H1 (cell line): ENCODE measurements around the gene PLEKHG2. TPM values are rescaled to one million over a fixed set of nuclear protein-coding genes. Genes with fewer than 3 reads are reported as not detected.
A peak's percentile ranks its signal among the peaks of the same experiment; 100 is the strongest.

Source experiments
- CTCF ChIA-PET: fragments of 300-600 bp; sonication (Branson Sonifier 250); formaldehyde crosslinking; loops from one replicate; lab custom pipeline; 2021; ENCODE audit not compliant: partially characterized antibody; lab: Charles Lee
- POLR2A ChIA-PET: fragments of 300-600 bp; sonication (Branson Sonifier 250); formaldehyde crosslinking; loops from one replicate; lab custom pipeline; 2021; ENCODE audit warnings: inconsistent platforms; ENCODE audit not compliant: partially characterized antibody; lab: Charles Lee
- DNase-seq, 2 experiments: peaks; one replicate each; pipeline versions ENCODE4 v3.0.0 to v3.0.0-alpha.2; 2010 to 2022; ENCODE audit warnings: low spot score in 2 of 2, low read depth in 1 of 2, mixed read lengths in 1 of 2
- FAIRE-seq: peaks from 2 replicates; lab custom pipeline; 2011; peaks lifted over from hg19 to GRCh38; lab: Jason Lieb, UNC
- H2AFZ ChIP-seq: 2 replicates; pipeline ENCODE4 v1.8.1; 2012; ENCODE audit warnings: low read length, inconsistent platforms
- H2AK5ac ChIP-seq: 2 replicates; pipeline ENCODE4 v1.6.1; 2013; ENCODE audit warnings: low read depth, low read length
- H2BK120ac ChIP-seq: replicated peaks from 2 replicates; pipeline ENCODE3; 2013; ENCODE audit warnings: low read depth, low read length, inconsistent platforms
- H2BK12ac ChIP-seq: 2 replicates; pipeline ENCODE4 v1.6.1; 2013; ENCODE audit warnings: low read depth, low read length
- H2BK15ac ChIP-seq: 2 replicates; pipeline ENCODE4 v1.6.1; 2013; ENCODE audit warnings: low read length
- H2BK20ac ChIP-seq: 2 replicates; pipeline ENCODE4 v1.6.1; 2013; ENCODE audit warnings: low read length
- H2BK5ac ChIP-seq: 2 replicates; pipeline ENCODE4 v1.6.1; 2013; ENCODE audit warnings: low read depth, low read length
- H3K14ac ChIP-seq: 2 replicates; pipeline ENCODE4 v1.6.1; 2013; ENCODE audit warnings: inconsistent platforms; ENCODE audit not compliant: insufficient read length
- H3K18ac ChIP-seq: 2 replicates; pipeline ENCODE4 v1.6.1; 2013; ENCODE audit warnings: low read length; ENCODE audit errors: extremely low read depth
- H3K23ac ChIP-seq: 2 replicates; pipeline ENCODE4 v1.6.1; 2013; ENCODE audit warnings: inconsistent platforms; ENCODE audit not compliant: insufficient read length
- H3K23me2 ChIP-seq: 2 replicates; pipeline ENCODE4 v1.6.1; 2013; ENCODE audit warnings: low read depth, low read length
- H3K27ac ChIP-seq: 2 replicates; pipeline ENCODE4 v1.6.1; 2011; ENCODE audit warnings: low read depth, low read length, inconsistent platforms
- H3K27me3 ChIP-seq, 4 experiments: replicated peaks in 1 of 4; 1 replicate in 1 of 4; 2 replicates in 3 of 4; pipeline versions ENCODE4 v1.6.1 to v1.8.1; 2011 to 2013; ENCODE audit warnings: low read length in 3 of 4, mild to moderate bottlenecking in 3 of 4, inconsistent platforms in 2 of 4, mixed read lengths in 2 of 4, moderate library complexity in 1 of 4; ENCODE audit not compliant: control insufficient read depth in 3 of 4, insufficient read depth in 3 of 4; ENCODE audit errors: extremely low read depth in 1 of 4
- H3K36me3 ChIP-seq, 4 experiments: 2 replicates each; pipeline versions ENCODE4 v1.6.1 to v1.8.1; 2011 to 2013; ENCODE audit warnings: mild to moderate bottlenecking in 4 of 4, low read length in 3 of 4, moderate library complexity in 2 of 4, control low read depth in 1 of 4, inconsistent platforms in 1 of 4; ENCODE audit not compliant: insufficient read depth in 4 of 4, control insufficient read depth in 2 of 4
- H3K4ac ChIP-seq: replicated peaks from 2 replicates; pipeline ENCODE3; 2013; ENCODE audit warnings: low read length, low read depth, mixed read lengths, inconsistent platforms; ENCODE audit not compliant: insufficient read length
- H3K4me1 ChIP-seq, 4 experiments: replicated peaks in 1 of 4; 1 replicate in 1 of 4; 2 replicates in 3 of 4; pipeline versions ENCODE4 v1.6.1 to v1.8.1; 2011 to 2013; ENCODE audit warnings: low read length in 3 of 4, inconsistent platforms in 2 of 4, mixed read lengths in 1 of 4; ENCODE audit not compliant: insufficient read depth in 4 of 4, control insufficient read depth in 3 of 4
- H3K4me2 ChIP-seq, 2 experiments: 2 replicates each; pipeline versions ENCODE4 v1.6.1 to v1.8.1; 2011 to 2013; ENCODE audit warnings: low read depth in 2 of 2, low read length in 2 of 2, control low read depth in 1 of 2, inconsistent platforms in 1 of 2, mild to moderate bottlenecking in 1 of 2; ENCODE audit not compliant: insufficient read depth in 1 of 2
- H3K4me3 ChIP-seq, 4 experiments: fragments of 200-600, 300-600 bp in 1 of 4; sonication (generic), shearing (Covaris generic), sonication (Bioruptor Twin) in 1 of 4; 2 replicates each; pipeline versions ENCODE4 v1.5.1 to v1.8.1; 2011 to 2016; ENCODE audit warnings: low read length in 4 of 4, low read depth in 3 of 4, control low read depth in 2 of 4, inconsistent platforms in 2 of 4, mild to moderate bottlenecking in 2 of 4, mixed read lengths in 1 of 4, moderate library complexity in 1 of 4; ENCODE audit not compliant: insufficient read depth in 2 of 4; ENCODE audit errors: extremely low read depth in 1 of 4
- H3K56ac ChIP-seq: replicated peaks from 2 replicates; pipeline ENCODE3; 2013; ENCODE audit warnings: low read depth, mild to moderate bottlenecking, mixed read lengths, low read length, inconsistent platforms; ENCODE audit not compliant: insufficient read length
- H3K79me1 ChIP-seq: 2 replicates; pipeline ENCODE4 v1.6.1; 2013; ENCODE audit warnings: low read depth, low read length, control low read depth
- H3K79me2 ChIP-seq, 2 experiments: 2 replicates each; pipeline versions ENCODE4 v1.6.1 to v1.8.1; 2012 to 2013; ENCODE audit warnings: low read length in 2 of 2, mild to moderate bottlenecking in 2 of 2, inconsistent platforms in 1 of 2; ENCODE audit not compliant: insufficient read depth in 2 of 2, control insufficient read depth in 1 of 2
- H3K9ac ChIP-seq, 4 experiments: replicated peaks in 1 of 4; 1 replicate in 1 of 4; 2 replicates in 3 of 4; pipeline versions ENCODE4 v1.6.1 to v1.8.1; 2011 to 2013; ENCODE audit warnings: low read depth in 3 of 4, low read length in 3 of 4, control low read depth in 2 of 4, mild to moderate bottlenecking in 2 of 4, moderate library complexity in 2 of 4, inconsistent platforms in 1 of 4; ENCODE audit errors: extremely low read depth in 1 of 4
- H3K9me3 ChIP-seq, 2 experiments: 2 replicates each; pipeline versions ENCODE4 v1.6.1 to v1.8.1; 2012 to 2013; ENCODE audit warnings: mild to moderate bottlenecking in 2 of 2, moderate library complexity in 2 of 2, control low read depth in 1 of 2, inconsistent platforms in 1 of 2, low read depth in 1 of 2, low read length in 1 of 2, mixed read lengths in 1 of 2; ENCODE audit not compliant: insufficient read depth in 2 of 2
- H4K20me1 ChIP-seq, 2 experiments: replicated peaks in 1 of 2; 2 replicates each; pipeline versions ENCODE3 to v1.8.1; 2011 to 2013; ENCODE audit warnings: inconsistent platforms in 2 of 2, low read length in 2 of 2, mild to moderate bottlenecking in 1 of 2; ENCODE audit not compliant: insufficient read depth in 2 of 2, control insufficient read depth in 1 of 2
- H4K5ac ChIP-seq: 2 replicates; pipeline ENCODE4 v1.6.1; 2013; ENCODE audit warnings: low read length, low read depth, mixed read lengths, inconsistent platforms; ENCODE audit not compliant: insufficient read length
- H4K8ac ChIP-seq: 2 replicates; pipeline ENCODE4 v1.8.0; 2013; ENCODE audit warnings: mild to moderate bottlenecking, moderate library complexity, low read length, inconsistent platforms; ENCODE audit not compliant: insufficient read depth; ENCODE audit errors: extremely low read depth
- H4K91ac ChIP-seq: replicated peaks from 2 replicates; pipeline ENCODE3; 2013; ENCODE audit warnings: low read length, mixed read lengths, inconsistent platforms; ENCODE audit not compliant: insufficient read length
- CHD1 ChIP-seq: IDR thresholded peaks from 2 replicates; pipeline ENCODE4 v1.6.1; 2012; ENCODE audit warnings: low read depth, low read length, improper control_type of control experiment
- EGR1 ChIP-seq: IDR thresholded peaks from 2 replicates; pipeline ENCODE4 v1.6.1; 2011; ENCODE audit warnings: low read depth, low read length, borderline replicate concordance
- GTF2F1 ChIP-seq: IDR thresholded peaks from 2 replicates; pipeline ENCODE4 v1.6.1; 2012; ENCODE audit warnings: low read depth, low read length, improper control_type of control experiment, borderline replicate concordance
- JUND ChIP-seq: IDR thresholded peaks from 2 replicates; pipeline ENCODE4 v1.6.1; 2011; ENCODE audit warnings: mild to moderate bottlenecking, improper control_type of control experiment, low read length
- KDM5A ChIP-seq: fragments of 200-600 bp; IDR thresholded peaks from 2 replicates; pipeline ENCODE4 v1.7.1; 2012; ENCODE audit warnings: mild to moderate bottlenecking, low read length, inconsistent platforms, mixed read lengths
- RBBP5 ChIP-seq: IDR thresholded peaks from 2 replicates; pipeline ENCODE4 v1.7.1; 2012; ENCODE audit warnings: low read depth, mild to moderate bottlenecking, inconsistent platforms, low read length, moderate library complexity, borderline replicate concordance
- TBP ChIP-seq: IDR thresholded peaks from 2 replicates; pipeline ENCODE4 v1.6.1; 2011; ENCODE audit warnings: low read depth, low read length, improper control_type of control experiment
- WGBS, 2 experiments: shearing (Covaris generic) in 1 of 2; methylation state at CpG; one replicate each; pipeline versions ENCODE4 v1.1.6 to v1.1.7; 2013 to 2015; ENCODE audit warnings: low lambda C conversion rate in 2 of 2, mixed read lengths in 2 of 2, inconsistent platforms in 1 of 2, low coverage in 1 of 2, missing lambda C conversion rate in 1 of 2; ENCODE audit not compliant: insufficient replicate concordance in 2 of 2, insufficient coverage in 1 of 2, insufficient read length in 1 of 2; ENCODE audit errors: extremely low coverage in 1 of 2, missing lambda C conversion rate in 1 of 2; 5-methylcytosine and 5-hydroxymethylcytosine counted together
- polyA plus RNA-seq, 7 experiments: library from polyadenylated mRNA; depleted of rRNA in 3 of 7; stranded (reverse) in 5 of 7; unstranded in 2 of 7; fragments of >200 nt in 5 of 7; fragments of 200-250 nt in 2 of 7; gene quantifications; 1 replicate in 5 of 7; 2 replicates in 1 of 7; 4 replicates in 1 of 7; pipeline versions ENCODE4 v1.2.1 to v1.2.3, GENCODE V29; 2011 to 2013; ENCODE audit warnings: missing spikeins in 2 of 7, mixed read lengths in 2 of 7
- total RNA-seq: library from RNA; stranded (reverse); fragmentation: NEBNext Ultra II Directional; extraction: Animal tissue kit (Norgen Biotek cat#: 25700); gene quantifications from 2 replicates; pipeline ENCODE4 v1.2.1, GENCODE V29; 2021
- TF ChIP-seq, protein P1 (sequence below), 3 experiments: IDR thresholded peaks; 1 replicate in 2 of 3; 2 replicates in 1 of 3; pipeline versions ENCODE4 v1.5.1 to v1.6.1; 2011; ENCODE audit warnings: low read length in 3 of 3, mild to moderate bottlenecking in 3 of 3, inconsistent platforms in 2 of 3, low read depth in 1 of 3, moderate library complexity in 1 of 3; ENCODE audit not compliant: insufficient read depth in 1 of 3; ENCODE audit errors: control extremely low read depth in 1 of 3

Gene PLEKHG2
- total and polyA plus RNA-seq, 2 of the 8 experiments (the other 6 are each of a cell fraction or from before 2014, with no cell fraction given) = 16.9 to 65.7 TPM

DNA sequence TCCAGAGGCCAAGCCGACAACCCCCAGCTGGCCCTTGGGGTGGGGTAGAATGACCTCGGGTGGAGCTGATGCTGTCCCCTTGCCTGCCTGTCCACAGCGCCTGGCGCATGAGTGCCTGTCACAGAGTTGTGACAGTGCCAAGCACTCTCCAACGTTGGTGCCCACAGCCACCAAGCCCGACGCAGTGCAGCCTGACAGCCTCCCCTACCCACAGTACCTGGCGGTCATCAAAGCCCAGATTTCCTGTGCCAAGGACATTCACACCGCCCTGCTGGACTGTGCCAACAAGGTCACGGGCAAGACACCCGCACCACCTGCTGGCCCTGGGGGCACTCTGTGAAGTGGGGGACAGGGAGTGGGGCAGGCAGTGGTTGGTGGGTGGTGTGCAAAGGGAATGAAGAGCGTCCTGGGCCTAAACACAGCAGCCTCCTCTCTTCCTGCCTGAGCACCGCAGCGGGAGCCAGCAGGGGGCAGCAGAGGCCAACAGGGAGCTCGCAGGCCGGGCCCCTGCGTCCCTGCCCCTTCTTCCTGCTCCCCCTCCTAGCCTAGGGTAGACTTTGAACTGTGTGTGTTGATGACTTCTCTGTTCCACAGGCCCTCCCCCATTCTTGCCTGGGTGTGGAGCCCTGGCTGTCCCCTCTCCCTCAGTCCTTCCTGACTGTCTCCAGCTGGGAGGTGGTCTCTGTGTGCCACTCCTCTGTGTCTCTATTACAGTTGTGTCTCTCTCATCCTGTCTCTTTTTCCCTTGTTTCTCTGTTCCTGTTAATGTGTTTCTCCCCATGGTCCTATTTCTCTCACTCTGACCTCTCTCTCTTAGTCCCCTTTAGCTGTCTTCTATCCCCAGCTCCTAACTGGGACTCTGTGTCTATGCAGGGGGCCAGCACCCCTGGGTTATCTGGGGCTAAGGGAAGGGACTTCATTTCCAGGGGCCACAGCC, 14.8 kb upstream of the PLEKHG2 start:
- H3K18ac ChIP-seq = no peak overlapping the region; the same call in 1 of the 2 replicates
- no peaks in the 10 kb centered on the region for H3K9me3 ChIP-seq
- ChIA-PET CTCF (interaction anchor here (0.6 to 9.5 kb wide), 26 partner anchors 8 to 844 kb away, joined by 3 to 128 read pairs (median 4); partner anchors contain the start of genes EID2B, PLEKHG2 and ZFP36), POLR2A (interaction anchor here (0.5 to 14.3 kb wide), 19 partner anchors 7 to 402 kb away, joined by 3 to 234 read pairs (median 4); partner anchors contain the start of genes DLL3, EID2B, PLEKHG2 and RPS16)
- H2BK120ac ChIP-seq = no peak overlapping the region
- H3K23ac ChIP-seq = no peak overlapping the region
- WGBS, 2 experiments = 49% methylated on average over 17 of the region's 17 CpGs; no CpG with 5 or more reads in 1 of the 2 experiments
- H3K4me3 ChIP-seq = no peak overlapping the region
- H2AK5ac ChIP-seq = no peak overlapping the region
- H3K9ac ChIP-seq = peak overlapping the region in 2 of 4 experiments; percentile 4 to 12; a peak in 1 of 7 replicates
- H3K79me2 ChIP-seq = peaks cover 0 to 2% of the 10 kb centered on the region in 2 experiments; a peak in 1 of 4 replicates
- peaks cover 6 to 21% (median 13%) of the 10 kb centered on the region in 4 experiments for H3K4me1 ChIP-seq
- H3K14ac ChIP-seq = no peak overlapping the region
- H3K56ac ChIP-seq = no peak overlapping the region
- no peak overlapping the region for H2AFZ ChIP-seq
- H4K8ac ChIP-seq = no peak overlapping the region
- H2BK12ac ChIP-seq = peak overlapping the region; percentile 87; the same call in 1 of the 2 replicates
- peaks cover 2 to 7% of the 10 kb centered on the region in 2 experiments for H4K20me1 ChIP-seq
- H3K27ac ChIP-seq = no peak overlapping the region
- H3K27me3 ChIP-seq = no peaks in the 10 kb centered on the region
- H3K4ac ChIP-seq = no peak overlapping the region
- H2BK5ac ChIP-seq = peak overlapping the region; percentile 2; the same call in 1 of the 2 replicates
- H3K79me1 ChIP-seq = no peaks in the 10 kb centered on the region
- no peak for FAIRE-seq
- H3K23me2 ChIP-seq = peaks cover 5% of the 10 kb centered on the region; the same call in 1 of the 2 replicates
- peaks cover 0 to 7% (median 3%) of the 10 kb centered on the region in 4 experiments; a peak in 3 of 8 replicates for H3K36me3 ChIP-seq
- DNase-seq = peak in 1 of 2 experiments; percentile 95
- H3K4me2 ChIP-seq = no peak overlapping the region
- no peak overlapping the region for H2BK20ac ChIP-seq
- H2BK15ac ChIP-seq = peak overlapping the region; percentile 72; the same call in 1 of the 2 replicates
- no peak overlapping the region for H4K91ac ChIP-seq
- H4K5ac ChIP-seq = no peak overlapping the region
- TF ChIP-seq KDM5A (no peak), CHD1 (no peak), EGR1 (no peak), RBBP5 (no peak), GTF2F1 (no peak), JUND (no peak), TBP (0 out of 2 replicates have a peak, but pooled peaks have one; percentile 11)
- TF ChIP-seq, protein P1, sequence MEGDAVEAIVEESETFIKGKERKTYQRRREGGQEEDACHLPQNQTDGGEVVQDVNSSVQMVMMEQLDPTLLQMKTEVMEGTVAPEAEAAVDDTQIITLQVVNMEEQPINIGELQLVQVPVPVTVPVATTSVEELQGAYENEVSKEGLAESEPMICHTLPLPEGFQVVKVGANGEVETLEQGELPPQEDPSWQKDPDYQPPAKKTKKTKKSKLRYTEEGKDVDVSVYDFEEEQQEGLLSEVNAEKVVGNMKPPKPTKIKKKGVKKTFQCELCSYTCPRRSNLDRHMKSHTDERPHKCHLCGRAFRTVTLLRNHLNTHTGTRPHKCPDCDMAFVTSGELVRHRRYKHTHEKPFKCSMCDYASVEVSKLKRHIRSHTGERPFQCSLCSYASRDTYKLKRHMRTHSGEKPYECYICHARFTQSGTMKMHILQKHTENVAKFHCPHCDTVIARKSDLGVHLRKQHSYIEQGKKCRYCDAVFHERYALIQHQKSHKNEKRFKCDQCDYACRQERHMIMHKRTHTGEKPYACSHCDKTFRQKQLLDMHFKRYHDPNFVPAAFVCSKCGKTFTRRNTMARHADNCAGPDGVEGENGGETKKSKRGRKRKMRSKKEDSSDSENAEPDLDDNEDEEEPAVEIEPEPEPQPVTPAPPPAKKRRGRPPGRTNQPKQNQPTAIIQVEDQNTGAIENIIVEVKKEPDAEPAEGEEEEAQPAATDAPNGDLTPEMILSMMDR (IDR thresholded peaks at IDR 0.05; ENCODE audit: control extremely low read depth in 1 of 3, insufficient read depth in 1 of 3, low read depth in 1 of 3, low read length in 3 of 3) = peak; percentile 92 to 98 (median 98)
